IMR-90 (cell line): Measurements from ENCODE around the gene TIMM29. TPM values are rescaled to one million over a fixed set of nuclear protein-coding genes. Genes with fewer than 3 reads are reported as not detected.

Experiments
- ATAC-seq: fragments of 200-7000 bp; cut with Tn5 transposase; 2 replicates; pipeline ENCODE4 v1.9.1; 2020; ENCODE audit warnings: low read depth, mild to moderate bottlenecking, moderate library complexity
- BruUV-seq: library from RNA; stranded (reverse); fragments of 400-500 nt; replicated peaks from 2 replicates; lab custom pipeline; 2021; lab: Mats Ljungman, UMichigan
- CTCF ChIA-PET: fragments of 300-600 bp; formaldehyde crosslinking; extraction: SDS; loops from one replicate; lab custom pipeline; 2021; ENCODE audit warnings: antibody characterized with exemption; lab: Yijun Ruan, JAX
- POLR2A ChIA-PET: fragments of 300-600 bp; sonication (Branson Sonifier 250); formaldehyde crosslinking; loops from one replicate; lab custom pipeline; 2022; ENCODE audit warnings: antibody characterized with exemption; ENCODE audit not compliant: unreplicated experiment; lab: Charles Lee
- DNase-seq: peaks from one replicate; pipeline ENCODE4 v3.0.0; 2013
- H2AFZ ChIP-seq: replicated peaks from 2 replicates; pipeline ENCODE3; 2013; ENCODE audit warnings: low read length, mild to moderate bottlenecking; ENCODE audit not compliant: poor library complexity
- H2AK5ac ChIP-seq: 2 replicates; pipeline ENCODE4 v1.6.1; 2013; ENCODE audit warnings: low read depth, low read length, inconsistent platforms
- H2AK9ac ChIP-seq: replicated peaks from 2 replicates; pipeline ENCODE3; 2013; ENCODE audit warnings: mild to moderate bottlenecking, low read depth, low read length, moderate library complexity; ENCODE audit not compliant: poor library complexity
- H2BK120ac ChIP-seq: 2 replicates; pipeline ENCODE4 v1.6.1; 2013; ENCODE audit warnings: low read depth, low read length, inconsistent platforms
- H2BK15ac ChIP-seq: 3 replicates; pipeline ENCODE4 v1.6.1; 2013; ENCODE audit warnings: low read depth, low read length, inconsistent platforms
- H2BK20ac ChIP-seq: 2 replicates; pipeline ENCODE4 v1.6.1; 2013; ENCODE audit warnings: low read depth, mild to moderate bottlenecking, inconsistent platforms, low read length, moderate library complexity
- H2BK5ac ChIP-seq: 2 replicates; pipeline ENCODE4 v1.6.1; 2013; ENCODE audit warnings: mild to moderate bottlenecking, low read depth, low read length, inconsistent platforms; ENCODE audit not compliant: poor library complexity, severe bottlenecking
- H3K14ac ChIP-seq: replicated peaks from 2 replicates; pipeline ENCODE4 v1.6.1; 2013; ENCODE audit warnings: low read depth, low read length, inconsistent platforms
- H3K18ac ChIP-seq: 2 replicates; pipeline ENCODE4 v1.6.1; 2013; ENCODE audit warnings: low read depth, low read length, control low read depth
- H3K23ac ChIP-seq: 2 replicates; pipeline ENCODE4 v1.6.1; 2013; ENCODE audit warnings: low read depth, low read length, inconsistent platforms
- H3K27ac ChIP-seq: 2 replicates; pipeline ENCODE4 v1.5.1; 2013; ENCODE audit warnings: mild to moderate bottlenecking, control low read depth, low read length; ENCODE audit not compliant: insufficient read depth
- H3K27me3 ChIP-seq: 2 replicates; pipeline ENCODE4 v1.6.1; 2013; ENCODE audit warnings: low read length; ENCODE audit not compliant: control insufficient read depth, insufficient read depth
- H3K36me3 ChIP-seq: 2 replicates; pipeline ENCODE4 v1.6.1; 2013; ENCODE audit warnings: low read length, mixed read lengths; ENCODE audit not compliant: control insufficient read depth, insufficient read depth
- H3K4ac ChIP-seq: 2 replicates; pipeline ENCODE4 v1.6.1; 2013; ENCODE audit warnings: low read depth, low read length, inconsistent platforms
- H3K4me1 ChIP-seq: 2 replicates; pipeline ENCODE4 v1.6.1; 2013; ENCODE audit warnings: low read length, mixed read lengths; ENCODE audit not compliant: control insufficient read depth, insufficient read depth
- H3K4me2 ChIP-seq: 2 replicates; pipeline ENCODE4 v1.6.1; 2013; ENCODE audit warnings: low read depth, mild to moderate bottlenecking, control low read depth, low read length, moderate library complexity
- H3K4me3 ChIP-seq: 2 replicates; pipeline ENCODE4 v1.5.1; 2013; ENCODE audit warnings: low read depth, mild to moderate bottlenecking, control low read depth, low read length, moderate library complexity; ENCODE audit not compliant: insufficient read depth
- H3K56ac ChIP-seq: 2 replicates; pipeline ENCODE4 v1.6.1; 2013; ENCODE audit warnings: low read length, inconsistent platforms; ENCODE audit not compliant: insufficient read depth; ENCODE audit errors: extremely low read depth
- H3K79me1 ChIP-seq, 2 experiments: 2 replicates each; pipeline ENCODE4 v1.6.1; 2013; ENCODE audit warnings: low read length in 2 of 2, inconsistent platforms in 1 of 2, low read depth in 1 of 2
- H3K9ac ChIP-seq: 2 replicates; pipeline ENCODE4 v1.6.1; 2013; ENCODE audit warnings: low read depth, low read length, control low read depth
- H3K9me1 ChIP-seq: 2 replicates; pipeline ENCODE4 v1.6.1; 2013; ENCODE audit warnings: low read length, inconsistent platforms; ENCODE audit not compliant: insufficient read depth
- H3K9me3 ChIP-seq: 2 replicates; pipeline ENCODE4 v1.6.1; 2013; ENCODE audit warnings: low read length; ENCODE audit not compliant: control insufficient read depth, insufficient read depth
- H4K20me1 ChIP-seq: 2 replicates; pipeline ENCODE4 v1.6.1; 2013; ENCODE audit warnings: low read length, inconsistent platforms; ENCODE audit not compliant: insufficient read depth
- H4K5ac ChIP-seq: 2 replicates; pipeline ENCODE4 v1.6.1; 2013; ENCODE audit warnings: mild to moderate bottlenecking, low read depth, low read length, control low read depth
- H4K8ac ChIP-seq, 2 experiments: 2 replicates each; pipeline ENCODE4 v1.6.1; 2013; ENCODE audit warnings: low read depth in 2 of 2, low read length in 2 of 2, control low read depth in 1 of 2, inconsistent platforms in 1 of 2
- H4K91ac ChIP-seq: 2 replicates; pipeline ENCODE4 v1.6.1; 2013; ENCODE audit warnings: low read depth, low read length, inconsistent platforms; ENCODE audit not compliant: insufficient read depth
- BHLHE40 ChIP-seq: fragments of 150-350 bp; IDR thresholded peaks from 2 replicates; pipeline ENCODE4 v1.6.1; 2016; ENCODE audit warnings: mild to moderate bottlenecking, low read depth, low read length
- CEBPB ChIP-seq: IDR thresholded peaks from 2 replicates; pipeline ENCODE4 v1.6.1; 2012; ENCODE audit warnings: low read depth, low read length, improper control_type of control experiment
- CHD1 ChIP-seq: IDR thresholded peaks from 2 replicates; pipeline ENCODE4 v1.6.1; 2012; ENCODE audit warnings: low read depth, low read length, improper control_type of control experiment
- FOS ChIP-seq: fragments of 150-350 bp; IDR thresholded peaks from 2 replicates; pipeline ENCODE4 v1.6.1; 2016; ENCODE audit warnings: low read depth, low read length
- MAFK ChIP-seq: IDR thresholded peaks from 2 replicates; pipeline ENCODE4 v1.6.1; 2012; ENCODE audit warnings: low read depth, low read length, improper control_type of control experiment
- MAZ ChIP-seq: IDR thresholded peaks from 2 replicates; pipeline ENCODE4 v1.6.1; 2012; ENCODE audit warnings: low read depth, mild to moderate bottlenecking, low read length, improper control_type of control experiment, moderate library complexity, borderline replicate concordance
- MXI1 ChIP-seq: IDR thresholded peaks from 2 replicates; pipeline ENCODE4 v1.6.1; 2012; ENCODE audit warnings: low read depth, mild to moderate bottlenecking, low read length, moderate library complexity, borderline replicate concordance
- NFE2L2 ChIP-seq: fragments of 150-350 bp; IDR thresholded peaks from 2 replicates; pipeline ENCODE4 v1.6.1; 2016; ENCODE audit warnings: low read depth, mild to moderate bottlenecking, low read length
- POLR2A ChIP-seq: IDR thresholded peaks from 2 replicates; pipeline ENCODE4 v1.6.1; 2012; ENCODE audit warnings: mild to moderate bottlenecking, low read depth, low read length
- RAD21 ChIP-seq: IDR thresholded peaks from 2 replicates; pipeline ENCODE4 v1.6.1; 2012; ENCODE audit warnings: low read length, improper control_type of control experiment
- RCOR1 ChIP-seq: IDR thresholded peaks from 2 replicates; pipeline ENCODE4 v1.6.1; 2012; ENCODE audit warnings: mild to moderate bottlenecking, low read length, improper control_type of control experiment; ENCODE audit not compliant: insufficient replicate concordance
- RFX5 ChIP-seq: IDR thresholded peaks from 2 replicates; pipeline ENCODE4 v1.8.0; 2012; ENCODE audit warnings: low read depth, mild to moderate bottlenecking, low read length, moderate library complexity
- SMC3 ChIP-seq: fragments of 150-350 bp; IDR thresholded peaks from 2 replicates; pipeline ENCODE4 v1.6.1; 2016; ENCODE audit warnings: low read depth, mild to moderate bottlenecking, antibody characterized with exemption, low read length, moderate library complexity
- whole genome bisulfite sequencing, 2 experiments: methylation state at CpG; one replicate each; pipeline versions ENCODE4 v1.1.5 to v1.1.7; 2013; ENCODE audit warnings: missing lambda C conversion rate in 2 of 2; ENCODE audit not compliant: insufficient read length in 1 of 2; ENCODE audit errors: extremely low coverage in 2 of 2; 5-methylcytosine and 5-hydroxymethylcytosine counted together
- dilution Hi-C: fragments of 300-500 bp; cut with HindIII; formaldehyde crosslinking; loops from one replicate; pipeline ENCODE4 v1.14.3; 2018; ENCODE audit warnings: low sequenced_read_pairs; ENCODE audit not compliant: unreplicated experiment
- in situ Hi-C: fragments of 300-500 bp; cut with MboI; formaldehyde crosslinking; loops from 3 replicates; pipeline ENCODE4 v1.14.3; 2019; ENCODE audit warnings: low sequenced_read_pairs, inconsistent platforms, mixed read lengths
- intact Hi-C: fragments of 100-400 bp; cut with micrococcal nuclease; formaldehyde crosslinking; loops from 2 replicates; pipeline ENCODE4 v1.10.0; 2022
- polyA plus RNA-seq, 3 experiments: library from polyadenylated mRNA; depleted of rRNA; stranded (reverse); fragments of >200 nt; gene quantifications; 2 replicates each; pipeline ENCODE4 v1.2.3, GENCODE V29; 2012; ENCODE audit warnings: low replicate concordance in 1 of 3
- total RNA-seq: library from RNA; depleted of rRNA; stranded (reverse); fragments of >200 nt; gene quantifications from 2 replicates; pipeline ENCODE4 v1.2.3, GENCODE V29; 2012
- TF ChIP-seq, protein P1 (sequence below): fragments of 150-350 bp; IDR thresholded peaks from 2 replicates; pipeline ENCODE4 v1.6.1; 2017; ENCODE audit warnings: mild to moderate bottlenecking, antibody characterized with exemption, low read length, low read depth
- TF ChIP-seq, protein P2 (sequence below): fragments of 150-350 bp; IDR thresholded peaks from 2 replicates; pipeline ENCODE4 v1.6.1; 2016; ENCODE audit warnings: low read depth, mild to moderate bottlenecking, low read length, moderate library complexity, borderline replicate concordance
- TF ChIP-seq, protein P3 (sequence below): conservative IDR thresholded peaks from 2 replicates; pipeline ENCODE4 v1.5.1; 2012; ENCODE audit warnings: mild to moderate bottlenecking, low read depth, low read length, improper control_type of control experiment

TIMM29 gene
- total and polyA plus RNA-seq, 2 of the 4 experiments (the other 2 are of a cell fraction) = 9.3 to 13.4 TPM

DNA sequence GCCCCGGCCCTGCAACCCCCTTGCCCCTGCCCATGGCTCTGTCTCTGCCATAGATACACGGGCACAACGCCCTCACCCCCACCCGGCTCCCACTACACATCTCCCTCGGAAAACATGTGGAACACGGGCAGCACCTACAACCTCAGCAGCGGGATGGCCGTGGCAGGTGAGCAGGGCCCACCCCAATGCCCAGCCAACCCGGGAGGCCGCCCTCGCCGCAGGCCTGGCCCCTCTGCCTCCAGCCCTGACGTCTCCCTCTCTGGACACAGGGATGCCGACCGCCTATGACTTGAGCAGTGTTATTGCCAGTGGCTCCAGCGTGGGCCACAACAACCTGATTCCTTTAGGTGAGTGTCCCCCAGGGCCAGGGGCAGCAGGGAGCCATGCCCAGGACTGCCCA is 7.8 kb upstream of the TIMM29 start:
- TF ChIP-seq POLR2A (no peak), BHLHE40 (no peak), RAD21 (no peak), MXI1 (no peak), MAZ (no peak), SMC3 (no peak), CEBPB (no peak), RFX5 (no peak), FOS (no peak), RCOR1 (no peak), CHD1 (no peak), NFE2L2 (no peak), MAFK (no peak)
- TF ChIP-seq, protein P1, sequence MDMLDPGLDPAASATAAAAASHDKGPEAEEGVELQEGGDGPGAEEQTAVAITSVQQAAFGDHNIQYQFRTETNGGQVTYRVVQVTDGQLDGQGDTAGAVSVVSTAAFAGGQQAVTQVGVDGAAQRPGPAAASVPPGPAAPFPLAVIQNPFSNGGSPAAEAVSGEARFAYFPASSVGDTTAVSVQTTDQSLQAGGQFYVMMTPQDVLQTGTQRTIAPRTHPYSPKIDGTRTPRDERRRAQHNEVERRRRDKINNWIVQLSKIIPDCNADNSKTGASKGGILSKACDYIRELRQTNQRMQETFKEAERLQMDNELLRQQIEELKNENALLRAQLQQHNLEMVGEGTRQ = no peak
- TF ChIP-seq, protein P2, sequence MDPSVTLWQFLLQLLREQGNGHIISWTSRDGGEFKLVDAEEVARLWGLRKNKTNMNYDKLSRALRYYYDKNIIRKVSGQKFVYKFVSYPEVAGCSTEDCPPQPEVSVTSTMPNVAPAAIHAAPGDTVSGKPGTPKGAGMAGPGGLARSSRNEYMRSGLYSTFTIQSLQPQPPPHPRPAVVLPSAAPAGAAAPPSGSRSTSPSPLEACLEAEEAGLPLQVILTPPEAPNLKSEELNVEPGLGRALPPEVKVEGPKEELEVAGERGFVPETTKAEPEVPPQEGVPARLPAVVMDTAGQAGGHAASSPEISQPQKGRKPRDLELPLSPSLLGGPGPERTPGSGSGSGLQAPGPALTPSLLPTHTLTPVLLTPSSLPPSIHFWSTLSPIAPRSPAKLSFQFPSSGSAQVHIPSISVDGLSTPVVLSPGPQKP = no peak
- TF ChIP-seq, protein P3, sequence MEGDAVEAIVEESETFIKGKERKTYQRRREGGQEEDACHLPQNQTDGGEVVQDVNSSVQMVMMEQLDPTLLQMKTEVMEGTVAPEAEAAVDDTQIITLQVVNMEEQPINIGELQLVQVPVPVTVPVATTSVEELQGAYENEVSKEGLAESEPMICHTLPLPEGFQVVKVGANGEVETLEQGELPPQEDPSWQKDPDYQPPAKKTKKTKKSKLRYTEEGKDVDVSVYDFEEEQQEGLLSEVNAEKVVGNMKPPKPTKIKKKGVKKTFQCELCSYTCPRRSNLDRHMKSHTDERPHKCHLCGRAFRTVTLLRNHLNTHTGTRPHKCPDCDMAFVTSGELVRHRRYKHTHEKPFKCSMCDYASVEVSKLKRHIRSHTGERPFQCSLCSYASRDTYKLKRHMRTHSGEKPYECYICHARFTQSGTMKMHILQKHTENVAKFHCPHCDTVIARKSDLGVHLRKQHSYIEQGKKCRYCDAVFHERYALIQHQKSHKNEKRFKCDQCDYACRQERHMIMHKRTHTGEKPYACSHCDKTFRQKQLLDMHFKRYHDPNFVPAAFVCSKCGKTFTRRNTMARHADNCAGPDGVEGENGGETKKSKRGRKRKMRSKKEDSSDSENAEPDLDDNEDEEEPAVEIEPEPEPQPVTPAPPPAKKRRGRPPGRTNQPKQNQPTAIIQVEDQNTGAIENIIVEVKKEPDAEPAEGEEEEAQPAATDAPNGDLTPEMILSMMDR = no peak
- no peak overlapping the region for H3K14ac ChIP-seq
- no peak overlapping the region for H2AK9ac ChIP-seq
- no peak overlapping the region for H3K9ac ChIP-seq
- H3K9me3 ChIP-seq = no peaks in the 10 kb centered on the region
- ATAC-seq (no peak), DNase-seq (no peak)
- H3K4me2 ChIP-seq = no peak overlapping the region
- CTCF ChIA-PET = no interaction called here
- H4K5ac ChIP-seq = no peak overlapping the region
- BruUV-seq = no TSS peak
- H3K4ac ChIP-seq = no peak overlapping the region
- H4K91ac ChIP-seq = no peak overlapping the region
- no peaks in the 10 kb centered on the region for H3K27me3 ChIP-seq
- no peak overlapping the region for H2BK20ac ChIP-seq
- no peak overlapping the region for H2BK15ac ChIP-seq
- WGBS, 2 experiments = 85% methylated on average over 11 of the region's 16 CpGs; no CpG with 5 or more reads in 1 of the 2 experiments
- peaks cover 66% of the 10 kb centered on the region for H3K36me3 ChIP-seq
- intact Hi-C loops = no loop called here
- H3K4me1 ChIP-seq = peaks cover under 1% of the 10 kb centered on the region
- no peak overlapping the region for H3K18ac ChIP-seq
- H2BK5ac ChIP-seq = no peak overlapping the region
- no peaks in the 10 kb centered on the region for H3K9me1 ChIP-seq
- H4K20me1 ChIP-seq = 0 out of 2 replicates have a peak, but pooled peaks cover 7% of the 10 kb centered on the region
- POLR2A ChIA-PET = no interaction called here
- H3K27ac ChIP-seq = no peak overlapping the region
- no peak overlapping the region for H3K56ac ChIP-seq
- dilution Hi-C loops = no loop called here
- H2BK120ac ChIP-seq = no peak overlapping the region
- in situ Hi-C loops = no loop called here
- no peak overlapping the region for H2AFZ ChIP-seq
- H3K23ac ChIP-seq = no peak overlapping the region
- no peak overlapping the region for H3K4me3 ChIP-seq
- H3K79me1 ChIP-seq = peaks cover 9 to 14% of the 10 kb centered on the region in 2 experiments; a peak in 3 of 4 replicates
- H2AK5ac ChIP-seq = no peak overlapping the region
- H4K8ac ChIP-seq = no peak overlapping the region
